ENCODE measurements around the gene BRINP1.

Gene BRINP1

GRCh38 chr9:119280740-119281485 lies 88.3 kb downstream of the BRINP1 start:
- no peak for DNase-seq

GRCh38 chr9:119278171-119278570 lies 91.1 kb downstream of the BRINP1 start:
- DNase-seq, result no peak

- DNase-seq, result no peak
Measured at GRCh38 chr9:119273984-119274665, 95.1 kb downstream of the BRINP1 start.

GRCh38 chr9:119273325-119273904 lies 95.8 kb downstream of the BRINP1 start:
- no peak for DNase-seq

GRCh38 chr9:119272500-119273211 lies 96.6 kb downstream of the BRINP1 start:
- no peak for DNase-seq

GRCh38 chr9:119268985-119269384 lies 100.2 kb downstream of the BRINP1 start:
- no peak for DNase-seq

GRCh38 chr9:119264165-119264564 lies 105.1 kb downstream of the BRINP1 start:
- DNase-seq, result no peak

- no peak for DNase-seq
Measured at GRCh38 chr9:119257592-119257991, 111.6 kb downstream of the BRINP1 start.

- DNase-seq, result no peak
Measured at GRCh38 chr9:119255116-119255515, 114.1 kb downstream of the BRINP1 start.

GRCh38 chr9:119252671-119253299 lies 116.5 kb downstream of the BRINP1 start:
- no peak for DNase-seq

- DNase-seq, result no peak
Measured at GRCh38 chr9:119251936-119252335, 117.3 kb downstream of the BRINP1 start.

GRCh38 chr9:119250730-119251129 lies 118.5 kb downstream of the BRINP1 start:
- no peak for DNase-seq

GRCh38 chr9:119240546-119240945 lies 128.7 kb downstream of the BRINP1 start:
- DNase-seq, result no peak

- DNase-seq, result no peak
Measured at GRCh38 chr9:119234636-119235035, 134.6 kb downstream of the BRINP1 start.

- no peak for DNase-seq
Measured at GRCh38 chr9:119227422-119227821, 141.8 kb downstream of the BRINP1 start.

GRCh38 chr9:119224431-119224830 lies 144.8 kb downstream of the BRINP1 start:
- no peak for DNase-seq

- no peak for DNase-seq
Measured at GRCh38 chr9:119221276-119221675, 148.0 kb downstream of the BRINP1 start.

GRCh38 chr9:119218293-119218692 lies 150.9 kb downstream of the BRINP1 start:
- no peak for DNase-seq

GRCh38 chr9:119216651-119217331 lies 152.4 kb downstream of the BRINP1 start:
- no peak for DNase-seq

- DNase-seq, result no peak
Measured at GRCh38 chr9:119215651-119216050, 153.6 kb downstream of the BRINP1 start.

GRCh38 chr9:119213471-119213870 lies 155.8 kb downstream of the BRINP1 start:
- DNase-seq, result no peak

GRCh38 chr9:119197893-119198607 lies 171.2 kb downstream of the BRINP1 start:
- DNase-seq, result no peak

All from CD4-positive, alpha-beta T cell treated with Interleukin-21 for 1 hour (primary cell).